ENCODE measurements around the gene CILP. TPM values are rescaled to one million over a fixed set of nuclear protein-coding genes. Genes with fewer than 3 reads are reported as not detected.

The CILP gene
- total RNA-seq, 1 experiment from 2014 or later = 0.04 TPM

- Histone ChIP-seq H4K91ac (ENCODE audit: insufficient read length, low read depth, low read length) (no peak overlapping the region), H2BK20ac (ENCODE audit: low read depth, low read length, poor library complexity, severe bottlenecking) (no peak overlapping the region), H2AFZ (ENCODE audit: low read length) (no peak overlapping the region), H3K79me1 (ENCODE audit: insufficient read depth, low read depth, low read length, poor library complexity, severe bottlenecking) (no peaks in the 10 kb centered on the region), H3K4me2 (ENCODE audit: insufficient read depth, insufficient read length, low read length) (no peak overlapping the region), H3K4ac (ENCODE audit: low read depth, low read length) (no peak overlapping the region), H3K14ac (ENCODE audit: insufficient read depth, low read length) (no peak overlapping the region), H2BK12ac (ENCODE audit: insufficient read length, low read depth, low read length) (no peak overlapping the region), H3K9ac (ENCODE audit: extremely low read depth, insufficient read length, low read length) (no peak overlapping the region), H3K18ac (ENCODE audit: insufficient read length, low read depth, low read length) (peak overlapping the region; percentile 0), H4K20me1 (ENCODE audit: control insufficient read depth, insufficient read depth, insufficient read length) (no peaks in the 10 kb centered on the region), H3K9me3 (ENCODE audit: control insufficient read depth, low read depth, low read length) (no peaks in the 10 kb centered on the region), H2BK15ac (ENCODE audit: low read depth, low read length) (no peak overlapping the region), H3T11ph (ENCODE audit: low read length) (no peak overlapping the region), H3K4me1 (ENCODE audit: insufficient read depth, low read length) (no peaks in the 10 kb centered on the region), H3K56ac (ENCODE audit: insufficient read length, low read depth, low read length) (no peak overlapping the region), H3K27ac (ENCODE audit: insufficient read length, low read depth, low read length) (no peak overlapping the region), H4K8ac (replicated peaks; ENCODE audit: insufficient read length, low read depth, low read length) (no peak overlapping the region), H2AK5ac (ENCODE audit: insufficient read length, low read length) (no peak overlapping the region), H3K79me2 (ENCODE audit: insufficient read depth, low read length) (no peaks in the 10 kb centered on the region), H2BK5ac (ENCODE audit: insufficient read length, low read length) (no peak overlapping the region), H3K23me2 (ENCODE audit: insufficient read length, low read depth, low read length, poor library complexity, severe bottlenecking) (no peaks in the 10 kb centered on the region), H3K27me3 (ENCODE audit: insufficient read depth, low read length) (no peaks in the 10 kb centered on the region), H4K5ac (ENCODE audit: insufficient read length, low read depth, low read length) (no peak overlapping the region), H2BK120ac (ENCODE audit: low read depth, low read length, poor library complexity, severe bottlenecking) (no peak overlapping the region), H3K23ac (ENCODE audit: insufficient read length, low read depth, low read length) (no peak overlapping the region)
- TF ChIP-seq, protein P1, sequence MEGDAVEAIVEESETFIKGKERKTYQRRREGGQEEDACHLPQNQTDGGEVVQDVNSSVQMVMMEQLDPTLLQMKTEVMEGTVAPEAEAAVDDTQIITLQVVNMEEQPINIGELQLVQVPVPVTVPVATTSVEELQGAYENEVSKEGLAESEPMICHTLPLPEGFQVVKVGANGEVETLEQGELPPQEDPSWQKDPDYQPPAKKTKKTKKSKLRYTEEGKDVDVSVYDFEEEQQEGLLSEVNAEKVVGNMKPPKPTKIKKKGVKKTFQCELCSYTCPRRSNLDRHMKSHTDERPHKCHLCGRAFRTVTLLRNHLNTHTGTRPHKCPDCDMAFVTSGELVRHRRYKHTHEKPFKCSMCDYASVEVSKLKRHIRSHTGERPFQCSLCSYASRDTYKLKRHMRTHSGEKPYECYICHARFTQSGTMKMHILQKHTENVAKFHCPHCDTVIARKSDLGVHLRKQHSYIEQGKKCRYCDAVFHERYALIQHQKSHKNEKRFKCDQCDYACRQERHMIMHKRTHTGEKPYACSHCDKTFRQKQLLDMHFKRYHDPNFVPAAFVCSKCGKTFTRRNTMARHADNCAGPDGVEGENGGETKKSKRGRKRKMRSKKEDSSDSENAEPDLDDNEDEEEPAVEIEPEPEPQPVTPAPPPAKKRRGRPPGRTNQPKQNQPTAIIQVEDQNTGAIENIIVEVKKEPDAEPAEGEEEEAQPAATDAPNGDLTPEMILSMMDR (conservative IDR thresholded peaks at IDR 0.05) = no peak
- Mint-ChIP-seq H3K9me3 (no peaks in the 10 kb centered on the region), H3K4me3 (no peak overlapping the region; a peak in 1 of 5 replicates), H3K27ac (peak overlapping the region in 2 of 3 experiments; percentile 5 to 31; a peak in 3 of 7 replicates), H3K4me1 (peaks cover 20% of the 10 kb centered on the region in 2 experiments), H3K27me3 (ENCODE audit: low read depth) (no peaks in the 10 kb centered on the region), H3K36me3 (ENCODE audit: insufficient read depth in 1 of 3, low read depth in 3 of 3) (peaks cover 0 to 8% (median 3%) of the 10 kb centered on the region in 3 experiments; a peak in 4 of 7 replicates)
- no CpG with 5 or more reads among the region's 4 CpGs for WGBS (ENCODE audit: extremely low coverage, insufficient read length, low lambda C conversion rate)
- no peak for DNase-seq
These were observed 43.1 kb upstream of the CILP start for GRCh38 chr15:65254356-65254755.

Data from H9 (cell line).